CD1c-positive myeloid dendritic cell (primary cell): ENCODE measurements around the gene C1orf50.
"Not testable (repeated sequence)": the region's sequence is repeated elsewhere in the genome, so short reads cannot be mapped to it uniquely, and the experiment has no call there.

Experiments used
- DNase-seq: peaks from one replicate; pipeline ENCODE4 v3.0.0-alpha.2; 2016; ENCODE audit errors: extremely low spot score

Gene C1orf50

DNA sequence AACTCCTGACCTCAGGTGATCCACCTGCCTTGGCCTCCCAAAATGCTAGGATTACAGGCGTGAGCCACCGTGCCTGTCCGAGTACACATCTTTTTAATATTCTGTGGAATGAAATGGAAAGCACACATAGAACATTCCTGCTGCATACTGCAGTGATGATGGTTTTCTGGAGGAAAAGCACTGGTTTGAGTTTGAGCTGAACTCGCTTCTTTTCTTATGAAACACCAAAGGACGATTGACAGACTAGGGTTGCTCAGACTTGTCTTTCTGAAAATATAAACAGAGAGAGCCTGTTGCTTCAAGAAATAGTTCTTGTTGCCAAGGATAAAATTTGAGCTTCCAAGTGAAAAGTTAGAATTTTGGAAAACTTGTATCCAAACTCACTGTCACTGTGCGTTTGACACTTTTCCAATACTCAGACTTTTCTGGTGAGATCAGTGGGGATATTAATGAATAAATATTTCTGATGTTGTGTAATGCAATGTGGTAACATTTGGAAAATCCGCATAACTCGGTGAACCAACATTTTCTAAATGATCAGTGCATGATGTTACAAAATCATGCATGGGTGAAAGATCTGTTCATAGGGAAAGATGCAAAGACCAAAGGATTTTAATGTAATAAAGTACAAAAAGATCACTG, 34.9 kb downstream of the C1orf50 start:
- no peak for DNase-seq

DNA sequence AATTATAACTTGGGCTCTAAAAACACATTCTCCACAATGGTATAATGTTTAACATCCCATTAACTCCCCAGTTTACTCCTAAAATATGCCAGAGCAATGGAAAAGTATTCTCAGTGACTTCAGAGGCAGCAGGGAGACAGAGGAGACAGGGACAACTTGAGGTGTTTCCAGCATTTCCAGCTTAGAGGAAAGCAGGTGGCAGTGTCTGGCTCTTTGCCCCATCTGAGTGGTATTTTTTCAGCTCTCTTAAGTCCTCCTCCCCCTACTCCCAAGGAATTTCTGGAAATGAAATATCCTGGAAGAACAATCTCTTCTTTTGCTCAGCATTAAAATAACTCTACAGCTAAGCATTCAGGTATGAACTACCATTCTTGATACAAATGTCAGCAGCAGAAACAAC, 39.1 kb downstream of the C1orf50 start:
- DNase-seq, result no peak

DNA sequence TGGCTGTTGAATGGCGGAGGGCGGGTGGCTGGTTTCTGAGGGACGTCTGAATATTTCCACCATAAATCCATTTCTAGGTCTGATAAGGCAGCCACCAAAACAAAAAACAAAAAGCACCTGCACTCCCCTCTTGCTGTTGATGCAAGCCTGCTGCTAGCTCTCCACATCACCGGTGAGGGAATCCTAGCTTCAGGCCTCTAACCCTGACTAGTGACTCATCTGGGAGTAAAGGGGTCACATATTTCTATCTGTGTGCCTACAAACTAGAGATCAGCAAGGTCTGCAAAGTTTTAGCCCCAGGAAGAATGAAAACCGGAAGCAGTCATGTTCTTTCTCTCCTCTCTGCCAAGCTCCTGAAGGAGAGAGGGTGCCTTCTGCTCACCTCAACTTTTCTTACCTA, 39.5 kb downstream of the C1orf50 start:
- no peak for DNase-seq

DNA sequence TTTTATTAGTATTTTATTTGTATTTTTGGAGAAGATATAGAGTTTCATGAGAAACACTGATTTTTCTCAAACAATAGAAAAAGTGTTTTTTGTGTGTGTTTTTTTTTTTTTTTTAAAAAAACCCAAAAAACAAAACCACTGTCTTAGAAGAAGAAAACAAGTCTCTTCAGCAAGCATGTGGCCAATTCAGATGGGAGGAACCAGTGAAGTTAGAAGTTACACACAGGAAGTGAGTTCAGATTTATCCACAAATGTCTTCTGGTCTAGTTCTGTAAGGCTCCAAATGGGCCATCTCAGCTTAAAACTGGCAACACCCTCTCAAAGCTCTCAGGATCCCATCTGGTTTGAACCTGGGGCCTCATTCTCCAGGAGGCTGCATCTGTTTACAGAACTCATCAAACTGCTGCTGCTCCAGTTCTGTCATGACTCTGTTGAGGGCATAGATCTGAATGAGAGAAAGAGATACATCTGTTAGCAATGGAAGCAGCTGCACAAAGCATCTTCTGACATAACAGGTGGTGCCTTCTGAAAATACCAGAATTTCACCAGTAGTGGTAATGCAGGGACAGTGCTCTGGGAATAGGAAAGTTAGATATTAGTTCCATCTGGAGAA, 40.1 kb downstream of the C1orf50 start:
- DNase-seq, result no peak

DNA sequence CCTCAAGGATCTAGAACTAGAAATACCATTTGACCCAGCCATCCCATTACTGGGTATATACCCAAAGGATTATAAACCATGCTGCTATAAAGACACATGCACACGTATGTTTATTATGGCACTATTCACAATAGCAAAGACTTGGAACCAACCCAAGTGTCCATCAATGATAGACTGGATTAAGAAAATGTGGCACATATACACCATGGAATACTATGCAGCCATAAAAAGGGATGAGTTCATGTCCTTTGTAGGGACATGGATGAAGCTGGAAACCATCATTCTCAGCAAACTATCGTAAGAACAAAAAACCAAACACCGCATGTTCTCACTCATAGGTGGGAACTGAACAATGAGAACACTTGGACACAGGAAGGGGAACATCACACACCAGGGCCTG, 47.8 kb downstream of the C1orf50 start:
- not testable (repeated sequence) for DNase-seq

DNA sequence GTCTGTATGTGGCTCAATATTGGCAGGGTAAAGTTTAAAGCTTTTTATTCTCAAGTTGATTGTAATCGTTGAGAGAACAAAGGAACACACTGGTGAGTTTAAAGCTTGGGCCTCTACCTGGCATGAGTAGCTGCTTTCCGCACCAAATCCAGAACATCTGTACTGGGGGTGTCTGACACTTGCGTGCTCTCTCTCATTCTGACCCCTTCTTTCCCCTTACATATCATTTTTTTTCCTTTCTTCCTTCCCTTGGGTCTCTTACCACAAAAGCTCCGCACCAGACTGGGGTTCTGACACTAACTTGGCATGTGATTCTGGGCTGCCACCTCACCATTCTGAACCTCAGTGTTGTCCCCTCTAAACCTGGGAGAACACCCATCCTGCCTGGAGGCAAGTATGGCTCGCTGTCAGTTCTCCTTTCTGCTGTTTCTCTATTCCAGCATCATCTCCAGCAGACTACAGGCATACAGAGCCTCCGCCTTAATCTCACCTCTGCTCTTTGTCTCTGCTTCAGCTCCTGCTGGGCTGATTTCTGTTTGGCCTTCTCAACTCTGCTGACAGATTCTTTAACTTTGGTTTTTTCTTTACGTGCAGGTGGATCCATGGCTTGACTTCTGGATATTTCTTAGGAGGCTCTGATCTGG, 49.0 kb downstream of the C1orf50 start:
- DNase-seq, result peak; percentile 15

DNA sequence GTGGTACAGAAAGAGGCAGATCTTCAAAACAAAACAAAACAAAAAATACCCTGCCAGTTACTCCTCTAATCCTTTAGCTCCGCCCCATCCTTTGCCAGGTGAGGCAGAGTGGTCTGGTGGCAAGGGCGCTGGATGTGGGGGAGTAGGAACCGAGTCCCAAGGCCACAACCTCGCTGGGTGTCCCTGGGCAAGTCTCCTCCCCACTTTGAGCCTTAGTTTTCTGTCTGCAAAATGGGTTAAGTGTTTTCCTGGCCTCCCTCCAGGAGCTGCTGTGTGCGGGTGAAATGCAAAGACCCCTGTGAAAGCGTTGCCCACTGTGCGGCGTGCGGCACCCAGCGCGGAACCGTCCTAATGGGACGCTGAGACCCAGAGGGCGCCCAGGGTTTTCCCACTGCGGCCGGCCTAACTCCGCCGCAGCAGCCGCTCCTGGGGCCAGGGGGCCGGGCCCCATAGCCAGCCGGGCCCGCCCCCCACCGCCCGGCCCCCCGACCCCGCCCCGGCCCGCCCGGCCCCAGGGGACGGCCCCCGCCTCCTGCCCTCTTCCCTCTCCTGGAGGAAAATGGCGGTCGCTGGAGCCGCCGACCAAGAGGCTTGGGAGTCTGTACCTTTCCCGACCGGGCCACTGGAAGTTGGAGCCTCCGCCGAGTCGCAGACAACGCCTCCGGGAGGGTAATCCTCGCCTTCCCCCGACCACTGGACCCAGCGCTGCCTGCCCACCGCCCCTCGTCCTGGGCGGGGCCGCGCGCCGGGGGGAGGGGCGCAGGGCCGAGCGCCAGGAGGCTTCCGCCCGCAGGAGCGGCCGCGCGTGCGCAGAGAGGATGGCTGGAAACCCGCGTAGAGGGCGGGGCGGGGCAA, 49.8 kb downstream of the C1orf50 start, which contains the start of the genes ERMAP and SVBP:
ERMAP (plus strand) TSS at position 538 of the 855 bp plus-strand sequence. CDS start 13,327 bp downstream, outside the sequence.
SVBP (minus strand) TSS at position 813 of the 855 bp plus-strand sequence. CDS start 853 bp downstream, outside the sequence.
- peak; percentile 96 for DNase-seq

DNA sequence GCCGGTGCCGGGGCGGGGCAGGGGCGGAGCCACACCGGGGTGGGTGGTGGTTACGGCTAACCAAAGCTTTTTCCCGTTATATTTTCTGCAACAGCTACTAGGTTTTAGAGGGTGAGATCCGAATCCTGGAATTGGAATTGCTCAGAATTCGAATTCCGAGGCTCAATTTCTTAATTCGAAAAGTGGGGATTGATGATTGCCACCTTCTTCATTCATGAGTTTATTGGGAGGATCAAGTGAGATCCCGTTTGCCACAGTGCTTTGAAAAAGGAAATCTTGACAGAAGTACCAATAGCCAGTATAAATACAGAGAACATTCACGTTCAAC, 50.4 kb downstream of the C1orf50 start:
- no peak for DNase-seq

DNA sequence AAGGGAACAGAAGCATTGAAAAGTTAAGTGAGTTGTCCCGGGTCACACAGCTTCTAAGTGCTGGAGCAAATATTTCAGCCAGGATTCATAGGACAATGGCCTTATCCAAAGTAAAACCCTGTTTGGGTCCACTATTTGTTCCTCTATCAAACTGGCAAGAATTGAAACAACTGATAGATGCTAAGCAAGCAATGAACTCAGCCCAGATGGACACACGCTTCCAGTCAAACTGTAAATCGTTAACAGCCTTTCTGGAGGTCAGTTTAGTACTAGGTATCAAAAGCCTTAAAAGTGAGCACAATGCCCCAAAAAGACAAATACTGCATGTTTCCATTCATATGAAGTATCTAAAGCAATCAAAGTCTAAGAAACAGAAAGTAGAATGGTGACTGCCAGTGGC, 50.9 kb downstream of the C1orf50 start:
- DNase-seq, result no peak

DNA sequence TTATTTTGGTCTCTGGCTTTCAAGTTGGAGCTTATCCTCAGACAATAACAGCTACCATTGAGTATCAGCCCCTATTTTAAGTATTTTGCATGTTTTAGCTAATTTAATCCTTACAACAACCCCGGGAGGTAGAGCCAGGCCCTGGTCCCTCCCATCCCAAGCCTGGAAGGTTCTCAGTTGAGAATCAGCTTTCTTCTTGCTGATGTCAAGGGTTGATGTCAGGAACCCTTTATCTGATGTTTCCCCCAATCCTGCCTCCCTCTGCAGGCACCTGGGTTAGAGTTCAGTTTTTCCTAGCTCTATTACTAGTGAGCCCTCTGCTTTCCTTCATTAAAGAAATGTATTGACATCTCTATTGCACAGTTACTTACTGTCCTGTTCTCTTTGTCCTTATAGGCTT, 53.8 kb downstream of the C1orf50 start:
- no peak for DNase-seq

DNA sequence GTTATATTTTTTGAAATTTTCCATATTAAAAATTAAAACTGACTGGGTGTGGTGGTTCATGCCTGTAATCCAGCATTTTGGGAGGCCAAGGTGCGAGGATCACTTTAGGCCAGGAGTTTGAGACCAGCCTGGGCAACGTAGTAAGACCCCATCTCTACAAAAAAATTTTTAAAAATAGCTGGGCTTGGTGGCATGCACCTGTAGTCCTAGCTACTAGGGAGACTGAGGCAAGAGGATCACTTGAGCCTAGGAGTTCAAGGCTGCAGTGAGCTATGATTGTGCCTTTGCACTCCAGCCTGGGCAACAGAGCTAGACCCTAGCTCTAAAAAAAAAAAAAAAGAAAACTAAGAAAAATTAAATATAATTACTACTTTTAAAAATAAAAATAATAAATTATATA, 54.6 kb downstream of the C1orf50 start:
- no peak for DNase-seq

DNA sequence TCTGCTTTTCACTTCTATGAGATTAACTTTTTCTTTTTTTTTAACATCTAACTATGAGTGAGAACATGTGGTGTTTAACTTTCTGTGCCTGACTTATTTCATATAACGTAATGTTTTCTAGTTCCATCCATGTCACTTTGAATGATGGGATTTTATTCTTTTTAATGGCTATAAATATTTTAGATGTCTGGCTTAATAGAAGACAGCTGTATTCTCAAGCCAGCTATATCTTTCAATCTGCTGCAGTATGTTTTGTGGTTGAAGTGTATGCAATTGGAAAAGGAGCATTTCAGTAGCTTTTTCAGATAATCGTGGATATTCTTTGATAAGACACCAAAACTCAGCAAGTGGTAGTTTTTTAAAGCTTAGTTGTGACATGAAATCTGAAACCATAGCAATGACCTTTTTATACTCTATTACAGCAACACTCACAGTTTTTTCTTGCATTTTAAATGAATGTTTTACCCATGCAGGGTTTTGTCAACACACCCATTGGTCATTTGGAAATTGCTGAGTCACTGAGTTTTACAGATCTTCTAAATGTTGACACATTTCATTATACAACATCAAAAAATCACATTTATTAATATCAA, 55.8 kb downstream of the C1orf50 start:
- no peak for DNase-seq

DNA sequence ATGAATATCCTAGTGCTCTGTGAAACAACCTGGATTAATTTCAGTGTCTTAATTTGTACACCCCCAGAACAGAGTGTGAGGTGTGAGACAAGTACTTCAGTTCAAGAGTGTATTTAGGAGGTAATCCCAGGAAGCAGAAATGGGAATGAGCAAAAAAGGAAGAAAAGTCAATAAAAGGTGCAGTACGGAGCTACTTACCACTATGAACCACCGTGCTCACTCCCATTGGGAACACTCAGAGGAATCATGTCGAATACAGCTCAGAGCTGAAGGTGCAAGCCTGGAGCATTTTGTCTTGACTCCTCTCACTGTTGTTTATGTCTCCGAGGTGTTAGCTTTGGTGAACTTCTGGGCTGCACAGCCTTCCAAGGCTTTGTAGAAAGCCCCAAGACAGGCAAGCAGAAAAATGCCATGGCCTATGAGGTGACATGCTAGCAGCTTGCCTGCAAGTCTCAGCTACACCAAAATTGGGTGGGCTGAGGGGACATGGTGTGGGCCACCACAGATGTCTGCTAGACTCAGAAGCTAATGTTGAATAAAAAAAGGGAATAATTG, 57.5 kb downstream of the C1orf50 start:
- no peak for DNase-seq

DNA sequence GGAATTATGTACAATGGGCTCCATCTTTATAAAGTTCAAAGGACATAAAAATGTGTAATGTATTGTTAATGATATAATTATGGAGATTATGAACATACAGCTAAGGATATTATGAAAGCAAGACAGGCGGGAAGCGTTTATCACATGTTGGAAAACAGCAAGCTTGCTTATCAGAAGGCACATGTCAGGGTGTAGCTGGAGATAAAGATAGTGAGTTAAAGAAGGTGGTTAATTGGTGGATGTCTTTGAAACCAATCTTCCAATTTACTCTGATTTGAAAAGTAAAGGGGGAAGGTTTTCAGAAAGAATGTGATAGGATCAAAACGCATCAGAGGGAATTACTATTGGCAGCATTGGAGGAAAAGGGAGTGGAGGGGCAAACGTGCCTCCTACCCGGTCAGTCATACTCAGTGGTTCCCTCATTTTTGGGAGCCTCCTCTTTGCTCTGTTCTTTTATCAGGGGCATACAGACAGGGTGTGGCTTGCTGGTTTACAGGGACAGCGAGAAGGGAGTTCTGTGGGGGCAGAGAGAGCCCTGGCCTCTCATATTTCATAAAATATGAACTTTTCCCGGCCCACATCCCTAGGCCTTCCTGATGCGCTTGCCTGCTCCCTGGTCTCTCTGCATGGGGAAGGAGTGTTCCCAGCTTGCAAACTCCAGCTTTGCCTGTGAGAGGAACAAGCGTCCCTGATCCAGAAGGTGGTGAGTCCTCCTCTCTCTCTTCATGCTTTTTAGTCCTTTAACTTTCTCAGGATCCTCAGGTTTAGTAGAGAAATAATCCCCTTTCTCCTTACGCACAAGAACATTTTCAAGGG, 58.2 kb downstream of the C1orf50 start:
- DNase-seq, result no peak
